K562 (cell line): ENCODE measurements around the gene CAPRIN1.

Experiments
- ATF7 ChIP-seq: fragments of 450-650 bp; IDR thresholded peaks from 2 replicates; pipeline ENCODE4 v1.7.1; 2014; ENCODE audit warnings: mild to moderate bottlenecking, moderate library complexity
- CREB1 ChIP-seq, 2 experiments: sonication (generic) in 1 of 2; formaldehyde crosslinking in 1 of 2; IDR thresholded peaks; 2 replicates each; pipeline versions ENCODE4 v1.6.1 to v1.8.0; 2012 to 2022; ENCODE audit warnings: inconsistent platforms in 1 of 2, mild to moderate bottlenecking in 1 of 2, missing genetic modification reagents in 1 of 2, moderate library complexity in 1 of 2
- KLF6 ChIP-seq: fragments of 250-450 bp; sonication (Bioruptor Pico); IDR thresholded peaks from 2 replicates; pipeline ENCODE4 v1.4.0; 2020; ENCODE audit warnings: mild to moderate bottlenecking, moderate library complexity, borderline replicate concordance
- POLR2A ChIP-seq: fragments of 450-650 bp; conservative IDR thresholded peaks from 2 replicates; pipeline ENCODE4 v1.6.1; 2016
- TBL1XR1 ChIP-seq, 2 experiments: IDR thresholded peaks; 2 replicates each; pipeline ENCODE4 v1.6.1; 2012; ENCODE audit warnings: improper control_type of control experiment in 2 of 2, low read length in 2 of 2, mild to moderate bottlenecking in 1 of 2
- TF ChIP-seq, protein P1 (sequence below): fragments of 150-350 bp; conservative IDR thresholded peaks from 2 replicates; pipeline ENCODE4 v1.6.1; 2014; ENCODE audit warnings: low read length
- TF ChIP-seq, protein P2 (sequence below), 2 experiments: fragments of 450-650 bp in 1 of 2; sonication (generic) in 1 of 2; formaldehyde crosslinking in 1 of 2; IDR thresholded peaks in 1 of 2; conservative IDR thresholded peaks in 1 of 2; 2 replicates each; pipeline versions ENCODE4 v1.6.1 to v1.8.1; 2016 to 2023; ENCODE audit warnings: mild to moderate bottlenecking in 2 of 2, moderate library complexity in 2 of 2, inconsistent platforms in 1 of 2, missing genetic modification reagents in 1 of 2
- TF ChIP-seq, protein P3 (sequence below): fragments of 250-450 bp; sonication (Bioruptor Pico); IDR thresholded peaks from 2 replicates; pipeline ENCODE4 v1.8.0; 2022; ENCODE audit warnings: moderate library complexity, mild to moderate bottlenecking, inconsistent platforms
- TF ChIP-seq, protein P4 (sequence below), 3 experiments: IDR thresholded peaks in 2 of 3; conservative IDR thresholded peaks in 1 of 3; 2 replicates each; pipeline ENCODE4 v1.5.1; 2011 to 2012; ENCODE audit warnings: low read length in 3 of 3, mild to moderate bottlenecking in 3 of 3, control low read depth in 2 of 3, improper control_type of control experiment in 1 of 3, inconsistent platforms in 1 of 3, low read depth in 1 of 3, mixed read lengths in 1 of 3, moderate library complexity in 1 of 3; ENCODE audit not compliant: insufficient read depth in 2 of 3

DNA sequence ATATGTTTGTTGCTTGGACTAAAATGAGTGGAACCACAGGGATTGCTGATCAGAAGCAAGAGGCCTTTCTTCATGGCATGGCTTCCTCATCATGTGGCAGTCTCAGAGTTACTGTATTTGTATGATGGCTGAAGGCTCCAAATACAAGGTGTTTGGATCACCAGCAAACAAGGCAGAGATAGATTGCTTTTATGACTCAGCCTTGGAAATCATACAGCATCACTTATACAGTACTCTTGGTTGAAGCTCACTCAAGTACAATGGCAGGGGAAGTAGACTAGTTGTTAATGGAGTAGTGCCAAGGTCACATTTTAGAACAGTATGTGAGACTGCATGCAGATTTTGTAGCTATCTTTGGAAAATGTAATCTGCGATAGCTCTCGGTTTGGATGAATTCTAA is 16.6 kb downstream of the CAPRIN1 start:
- TF ChIP-seq, protein P1, sequence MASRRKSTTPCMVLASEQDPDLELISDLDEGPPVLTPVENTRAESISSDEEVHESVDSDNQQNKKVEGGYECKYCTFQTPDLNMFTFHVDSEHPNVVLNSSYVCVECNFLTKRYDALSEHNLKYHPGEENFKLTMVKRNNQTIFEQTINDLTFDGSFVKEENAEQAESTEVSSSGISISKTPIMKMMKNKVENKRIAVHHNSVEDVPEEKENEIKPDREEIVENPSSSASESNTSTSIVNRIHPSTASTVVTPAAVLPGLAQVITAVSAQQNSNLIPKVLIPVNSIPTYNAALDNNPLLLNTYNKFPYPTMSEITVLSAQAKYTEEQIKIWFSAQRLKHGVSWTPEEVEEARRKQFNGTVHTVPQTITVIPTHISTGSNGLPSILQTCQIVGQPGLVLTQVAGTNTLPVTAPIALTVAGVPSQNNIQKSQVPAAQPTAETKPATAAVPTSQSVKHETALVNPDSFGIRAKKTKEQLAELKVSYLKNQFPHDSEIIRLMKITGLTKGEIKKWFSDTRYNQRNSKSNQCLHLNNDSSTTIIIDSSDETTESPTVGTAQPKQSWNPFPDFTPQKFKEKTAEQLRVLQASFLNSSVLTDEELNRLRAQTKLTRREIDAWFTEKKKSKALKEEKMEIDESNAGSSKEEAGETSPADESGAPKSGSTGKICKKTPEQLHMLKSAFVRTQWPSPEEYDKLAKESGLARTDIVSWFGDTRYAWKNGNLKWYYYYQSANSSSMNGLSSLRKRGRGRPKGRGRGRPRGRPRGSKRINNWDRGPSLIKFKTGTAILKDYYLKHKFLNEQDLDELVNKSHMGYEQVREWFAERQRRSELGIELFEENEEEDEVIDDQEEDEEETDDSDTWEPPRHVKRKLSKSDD: no peak
- TF ChIP-seq, protein P2, sequence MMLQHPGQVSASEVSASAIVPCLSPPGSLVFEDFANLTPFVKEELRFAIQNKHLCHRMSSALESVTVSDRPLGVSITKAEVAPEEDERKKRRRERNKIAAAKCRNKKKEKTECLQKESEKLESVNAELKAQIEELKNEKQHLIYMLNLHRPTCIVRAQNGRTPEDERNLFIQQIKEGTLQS (IDR thresholded peaks at IDR 0.05): no peak
- TF ChIP-seq, protein P2 (CRISPR knock-in tag; conservative IDR thresholded peaks at IDR 0.05): no peak
- TF ChIP-seq CREB1 (IDR thresholded peaks at IDR 0.05) (no peak), CREB1 (CRISPR knock-in tag; IDR thresholded peaks at IDR 0.05) (no peak), POLR2A (peak; percentile 47; the same call in 1 of the 2 replicates), ATF7 (no peak), TBL1XR1 (IDR thresholded peaks at IDR 0.05; ENCODE audit: low read length in 2 of 2) (no peak), KLF6 (CRISPR knock-in tag) (no peak)
- TF ChIP-seq, protein P3, sequence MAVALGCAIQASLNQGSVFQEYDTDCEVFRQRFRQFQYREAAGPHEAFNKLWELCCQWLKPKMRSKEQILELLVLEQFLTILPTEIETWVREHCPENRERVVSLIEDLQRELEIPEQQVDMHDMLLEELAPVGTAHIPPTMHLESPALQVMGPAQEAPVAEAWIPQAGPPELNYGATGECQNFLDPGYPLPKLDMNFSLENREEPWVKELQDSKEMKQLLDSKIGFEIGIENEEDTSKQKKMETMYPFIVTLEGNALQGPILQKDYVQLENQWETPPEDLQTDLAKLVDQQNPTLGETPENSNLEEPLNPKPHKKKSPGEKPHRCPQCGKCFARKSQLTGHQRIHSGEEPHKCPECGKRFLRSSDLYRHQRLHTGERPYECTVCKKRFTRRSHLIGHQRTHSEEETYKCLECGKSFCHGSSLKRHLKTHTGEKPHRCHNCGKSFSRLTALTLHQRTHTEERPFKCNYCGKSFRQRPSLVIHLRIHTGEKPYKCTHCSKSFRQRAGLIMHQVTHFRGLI: no peak
- TF ChIP-seq, protein P4, sequence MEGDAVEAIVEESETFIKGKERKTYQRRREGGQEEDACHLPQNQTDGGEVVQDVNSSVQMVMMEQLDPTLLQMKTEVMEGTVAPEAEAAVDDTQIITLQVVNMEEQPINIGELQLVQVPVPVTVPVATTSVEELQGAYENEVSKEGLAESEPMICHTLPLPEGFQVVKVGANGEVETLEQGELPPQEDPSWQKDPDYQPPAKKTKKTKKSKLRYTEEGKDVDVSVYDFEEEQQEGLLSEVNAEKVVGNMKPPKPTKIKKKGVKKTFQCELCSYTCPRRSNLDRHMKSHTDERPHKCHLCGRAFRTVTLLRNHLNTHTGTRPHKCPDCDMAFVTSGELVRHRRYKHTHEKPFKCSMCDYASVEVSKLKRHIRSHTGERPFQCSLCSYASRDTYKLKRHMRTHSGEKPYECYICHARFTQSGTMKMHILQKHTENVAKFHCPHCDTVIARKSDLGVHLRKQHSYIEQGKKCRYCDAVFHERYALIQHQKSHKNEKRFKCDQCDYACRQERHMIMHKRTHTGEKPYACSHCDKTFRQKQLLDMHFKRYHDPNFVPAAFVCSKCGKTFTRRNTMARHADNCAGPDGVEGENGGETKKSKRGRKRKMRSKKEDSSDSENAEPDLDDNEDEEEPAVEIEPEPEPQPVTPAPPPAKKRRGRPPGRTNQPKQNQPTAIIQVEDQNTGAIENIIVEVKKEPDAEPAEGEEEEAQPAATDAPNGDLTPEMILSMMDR (IDR thresholded peaks at IDR 0.05 in 2 of 3, conservative IDR thresholded peaks at IDR 0.05 in 1 of 3; ENCODE audit: insufficient read depth in 2 of 3, low read depth in 1 of 3, low read length in 3 of 3): no peak
